SK-N-MC (cell line): ENCODE results near the gene PSEN1.
"Not testable (repeated sequence)": the region's sequence is repeated elsewhere in the genome, so short reads cannot be mapped to it uniquely, and the experiment has no call there.

ENCODE experiments used
- EZH2 ChIP-seq: fragments of 200-600 bp; sonication (generic); IDR thresholded peaks from one replicate; pipeline ENCODE4 v1.6.1; 2017; ENCODE audit warnings: antibody characterized with exemption
- POLR2AphosphoS5 ChIP-seq: IDR thresholded peaks from 2 replicates; pipeline ENCODE4 v1.6.1; 2012; ENCODE audit warnings: mild to moderate bottlenecking, low read depth, low read length, borderline replicate concordance

GRCh38 chr14:73194306-73194705 lies 58.0 kb downstream of the PSEN1 start:
- not testable (repeated sequence) for TF ChIP-seq POLR2AphosphoS5, EZH2
